Kidney epithelial cell (primary cell): ENCODE measurements around the gene C4orf46. TPM values are rescaled to one million over a fixed set of nuclear protein-coding genes. Genes with fewer than 3 reads are reported as not detected.

ENCODE experiments used
- DNase-seq: peaks from one replicate; pipeline ENCODE4 v3.0.0-alpha.2; 2010; ENCODE audit warnings: low read depth
- H3K27me3 ChIP-seq: 2 replicates; pipeline ENCODE4 v1.6.0; 2011; ENCODE audit warnings: low read length; ENCODE audit not compliant: control insufficient read depth, insufficient read depth
- H3K36me3 ChIP-seq: 2 replicates; pipeline ENCODE4 v1.5.1; 2011; ENCODE audit warnings: low read length; ENCODE audit not compliant: control insufficient read depth, insufficient read depth
- H3K4me3 ChIP-seq: 2 replicates; pipeline ENCODE4 v1.5.1; 2011; ENCODE audit warnings: low read depth, mild to moderate bottlenecking, control low read depth, low read length
- total RNA-seq: library from RNA; depleted of rRNA; stranded (reverse); fragments of >200 nt; gene quantifications from 2 replicates; pipeline ENCODE4 v1.2.3, GENCODE V29; 2015
- TF ChIP-seq, protein P1 (sequence below): IDR thresholded peaks from 2 replicates; pipeline ENCODE4 v1.5.1; 2011; ENCODE audit warnings: mild to moderate bottlenecking, moderate library complexity, low read length, control low read depth, inconsistent platforms; ENCODE audit not compliant: insufficient read depth, poor library complexity, severe bottlenecking

The C4orf46 gene
- total RNA-seq, 1 donor from 2014 or later, result 14.1 TPM

DNA sequence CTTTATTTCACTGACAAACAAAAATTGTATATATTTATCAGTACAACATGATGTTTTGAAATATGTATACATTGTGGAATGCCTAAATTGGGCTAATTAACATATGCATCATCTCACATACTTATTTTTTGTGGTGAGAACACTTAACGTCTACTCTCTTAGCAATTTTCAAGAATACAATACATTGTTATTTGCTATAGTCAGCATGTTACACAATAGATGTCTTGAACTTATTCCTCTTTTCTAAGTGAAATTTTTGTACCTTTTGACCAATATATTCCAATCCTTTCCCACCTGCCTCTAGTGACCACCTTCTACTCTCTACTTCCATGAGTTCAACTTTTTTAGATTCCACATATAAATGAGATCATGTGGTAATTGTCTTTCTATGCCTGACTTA, 35.1 kb downstream of the C4orf46 start:
- H3K27me3 ChIP-seq, result no peaks in the 10 kb centered on the region
- no peak for DNase-seq
- TF ChIP-seq, protein P1, sequence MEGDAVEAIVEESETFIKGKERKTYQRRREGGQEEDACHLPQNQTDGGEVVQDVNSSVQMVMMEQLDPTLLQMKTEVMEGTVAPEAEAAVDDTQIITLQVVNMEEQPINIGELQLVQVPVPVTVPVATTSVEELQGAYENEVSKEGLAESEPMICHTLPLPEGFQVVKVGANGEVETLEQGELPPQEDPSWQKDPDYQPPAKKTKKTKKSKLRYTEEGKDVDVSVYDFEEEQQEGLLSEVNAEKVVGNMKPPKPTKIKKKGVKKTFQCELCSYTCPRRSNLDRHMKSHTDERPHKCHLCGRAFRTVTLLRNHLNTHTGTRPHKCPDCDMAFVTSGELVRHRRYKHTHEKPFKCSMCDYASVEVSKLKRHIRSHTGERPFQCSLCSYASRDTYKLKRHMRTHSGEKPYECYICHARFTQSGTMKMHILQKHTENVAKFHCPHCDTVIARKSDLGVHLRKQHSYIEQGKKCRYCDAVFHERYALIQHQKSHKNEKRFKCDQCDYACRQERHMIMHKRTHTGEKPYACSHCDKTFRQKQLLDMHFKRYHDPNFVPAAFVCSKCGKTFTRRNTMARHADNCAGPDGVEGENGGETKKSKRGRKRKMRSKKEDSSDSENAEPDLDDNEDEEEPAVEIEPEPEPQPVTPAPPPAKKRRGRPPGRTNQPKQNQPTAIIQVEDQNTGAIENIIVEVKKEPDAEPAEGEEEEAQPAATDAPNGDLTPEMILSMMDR, result no peak
- no peaks in the 10 kb centered on the region for H3K36me3 ChIP-seq
- no peak overlapping the region for H3K4me3 ChIP-seq

DNA sequence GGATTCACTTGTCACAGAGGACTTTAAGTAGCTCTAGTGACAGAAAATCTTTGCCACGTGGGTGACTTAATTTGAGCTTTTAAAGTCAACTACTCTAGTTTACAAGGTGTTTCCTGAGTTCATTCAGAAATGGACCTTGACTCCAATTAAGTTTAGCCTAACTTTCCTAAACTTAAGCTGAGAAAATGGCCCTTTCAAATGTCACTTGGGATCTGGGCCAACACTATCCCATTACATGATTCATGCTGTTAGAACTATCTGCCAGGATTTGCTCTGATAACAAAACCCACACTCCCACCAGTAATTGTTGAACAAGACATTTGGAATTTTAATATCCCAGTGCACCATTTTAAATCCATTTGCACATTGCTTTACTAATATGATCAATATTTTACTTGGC, 40.8 kb downstream of the C4orf46 start:
- no peak for DNase-seq

DNA sequence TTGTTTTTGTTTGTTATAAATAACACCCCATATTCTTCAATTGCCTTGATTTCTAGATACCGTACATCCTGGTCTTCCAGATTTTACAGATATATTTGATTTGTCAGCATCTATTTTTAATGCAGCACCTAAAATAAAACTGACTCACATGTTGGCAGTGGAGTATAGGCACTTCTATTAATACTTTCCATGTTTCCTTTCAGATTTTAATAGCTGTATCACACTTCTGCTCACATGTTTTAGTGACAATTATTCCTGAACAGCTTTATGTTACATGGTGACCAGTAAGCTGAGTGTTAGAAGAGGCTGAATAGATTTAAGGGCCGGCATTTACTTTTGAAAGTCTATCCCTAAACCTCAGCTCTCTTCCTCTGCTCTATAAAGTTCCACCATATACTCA, 46.1 kb downstream of the C4orf46 start:
- Histone ChIP-seq H3K36me3 (no peaks in the 10 kb centered on the region), H3K27me3 (peaks cover 2% of the 10 kb centered on the region), H3K4me3 (no peak overlapping the region)
- TF ChIP-seq, protein P1, result no peak
- no peak for DNase-seq

More for the DNA sequence above, 40.8 kb downstream of the C4orf46 start:
- Histone ChIP-seq H3K27me3 (no peaks in the 10 kb centered on the region), H3K4me3 (no peak overlapping the region), H3K36me3 (no peaks in the 10 kb centered on the region)
- TF ChIP-seq, protein P1, result no peak

DNA sequence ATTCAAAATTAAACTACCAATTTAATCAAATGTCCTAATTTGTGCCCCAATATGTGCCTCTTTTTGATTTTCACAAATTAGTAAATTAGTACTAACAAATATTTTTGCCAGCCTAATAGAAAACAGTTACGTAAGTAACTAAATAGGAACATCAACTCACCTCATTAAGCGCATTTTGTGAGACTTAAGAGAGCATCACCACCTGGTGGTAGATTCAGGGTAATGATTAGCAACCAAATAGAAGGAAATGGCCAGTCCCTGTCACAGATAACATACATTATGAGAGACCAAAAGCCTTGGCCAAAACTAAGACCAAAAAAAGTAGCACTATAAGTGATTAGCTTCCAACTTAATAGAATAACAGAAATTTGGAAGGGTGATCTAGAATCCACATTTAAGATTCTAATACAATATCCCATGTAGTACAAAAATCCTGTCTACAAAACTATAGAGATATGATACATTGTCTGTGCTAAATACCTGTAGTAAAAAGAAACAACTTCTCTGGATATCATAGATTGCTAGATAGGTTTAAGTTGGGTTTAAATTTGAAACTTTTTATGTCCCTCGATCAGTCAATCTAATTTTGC, 46.7 kb downstream of the C4orf46 start:
- no peaks in the 10 kb centered on the region for H3K36me3 ChIP-seq
- peak; percentile 4 for DNase-seq
- TF ChIP-seq, protein P1, result peak; percentile 62

DNA sequence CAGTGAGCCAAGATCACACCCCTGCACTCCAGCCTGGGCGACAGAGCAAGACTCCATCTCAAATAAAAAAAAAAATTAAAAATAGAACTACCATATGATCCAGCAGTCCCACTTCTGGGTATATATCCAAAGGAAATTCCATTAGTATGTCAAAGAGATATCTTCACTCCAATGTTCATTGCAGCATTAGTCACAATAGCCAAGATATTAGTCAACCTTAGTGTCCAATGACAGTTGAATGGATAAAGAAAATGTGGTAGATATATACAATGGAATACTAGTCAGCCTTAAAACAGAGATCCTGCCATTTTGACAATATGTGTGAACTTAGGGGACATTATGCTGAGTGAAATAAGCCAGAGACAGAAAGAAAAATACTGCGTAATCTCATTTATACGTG, 49.4 kb downstream of the C4orf46 start:
- DNase-seq, result no peak
- Histone ChIP-seq H3K36me3 (no peaks in the 10 kb centered on the region), H3K4me3 (no peak overlapping the region), H3K27me3 (peaks cover 2% of the 10 kb centered on the region)
- TF ChIP-seq, protein P1, result no peak

More for the DNA sequence above, 46.7 kb downstream of the C4orf46 start:
- Histone ChIP-seq H3K27me3 (peaks cover 2% of the 10 kb centered on the region), H3K4me3 (no peak overlapping the region)

DNA sequence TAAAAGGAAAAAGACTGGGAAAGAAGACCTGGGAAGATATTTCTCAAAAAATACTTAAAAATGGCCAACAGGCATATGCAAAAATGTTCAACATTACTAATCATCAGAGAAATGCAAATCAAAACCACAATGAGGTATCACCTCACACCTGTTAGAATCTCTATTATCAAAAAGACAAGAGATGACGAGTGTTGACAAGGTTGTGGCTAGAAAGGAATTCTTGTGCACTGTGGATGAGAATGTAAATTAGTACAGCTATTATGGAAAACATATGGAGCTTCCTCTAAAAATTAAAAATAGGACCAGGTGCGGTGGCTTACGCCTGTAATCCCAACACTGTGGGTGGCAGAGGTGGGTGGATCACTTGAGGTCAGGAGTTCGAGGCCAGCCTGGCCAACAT, 50.0 kb downstream of the C4orf46 start:
- H3K36me3 ChIP-seq, result no peaks in the 10 kb centered on the region
- TF ChIP-seq, protein P1, result no peak
- no peak overlapping the region for H3K4me3 ChIP-seq
- DNase-seq, result no peak
- peaks cover 2% of the 10 kb centered on the region for H3K27me3 ChIP-seq
